AG08395 (cell line): ENCODE data around the gene ACHE.

Experiments used
- DNase-seq: peaks from one replicate; pipeline ENCODE4 v3.0.0; 2012; ENCODE audit warnings: mixed read lengths, low spot score

ACHE gene

DNA sequence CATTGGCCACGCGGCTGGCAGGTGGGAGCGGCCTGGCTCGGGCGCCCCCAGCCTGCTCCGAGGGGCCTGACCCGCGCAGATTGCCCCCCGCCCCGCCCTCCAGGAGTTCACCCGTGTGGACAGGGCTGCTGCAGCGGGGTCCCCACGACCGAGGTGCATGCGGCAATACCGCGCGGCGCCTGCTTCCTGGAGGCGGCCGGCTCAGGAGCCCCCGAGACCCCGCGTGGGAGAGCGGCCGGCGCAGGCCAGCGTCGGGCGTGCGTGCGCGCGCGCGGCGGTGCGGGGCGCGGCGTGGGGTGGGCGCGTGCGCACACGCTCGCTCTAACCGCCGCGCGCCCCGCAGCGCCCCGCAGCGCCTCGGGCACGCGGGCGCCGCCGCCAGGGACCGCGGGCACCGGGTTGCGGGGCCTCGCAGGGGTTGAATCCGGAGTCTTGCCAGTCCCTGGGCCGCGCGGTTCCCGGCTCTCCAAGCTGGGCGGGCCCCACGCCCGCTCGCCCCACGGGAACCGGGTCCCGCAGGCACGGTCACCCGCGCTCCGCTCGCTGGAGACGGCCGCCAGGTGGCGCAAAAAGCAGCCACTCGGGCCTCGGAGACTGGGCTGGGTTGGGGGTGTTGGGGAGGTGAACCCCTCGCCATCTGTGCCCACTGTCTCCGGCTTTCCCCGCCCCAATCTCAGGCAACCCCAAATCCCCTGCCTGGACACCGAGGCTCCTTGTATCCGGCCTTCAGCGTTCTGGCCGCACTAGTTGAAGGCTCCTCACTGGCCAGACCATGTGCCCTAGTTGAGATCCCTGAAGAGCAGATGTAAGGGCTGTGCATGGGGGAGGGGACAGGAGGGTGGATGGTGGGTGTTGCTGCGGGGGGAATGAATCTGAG lies 1.3 kb upstream of the ACHE start:
- DNase-seq = peak; percentile 48

DNA sequence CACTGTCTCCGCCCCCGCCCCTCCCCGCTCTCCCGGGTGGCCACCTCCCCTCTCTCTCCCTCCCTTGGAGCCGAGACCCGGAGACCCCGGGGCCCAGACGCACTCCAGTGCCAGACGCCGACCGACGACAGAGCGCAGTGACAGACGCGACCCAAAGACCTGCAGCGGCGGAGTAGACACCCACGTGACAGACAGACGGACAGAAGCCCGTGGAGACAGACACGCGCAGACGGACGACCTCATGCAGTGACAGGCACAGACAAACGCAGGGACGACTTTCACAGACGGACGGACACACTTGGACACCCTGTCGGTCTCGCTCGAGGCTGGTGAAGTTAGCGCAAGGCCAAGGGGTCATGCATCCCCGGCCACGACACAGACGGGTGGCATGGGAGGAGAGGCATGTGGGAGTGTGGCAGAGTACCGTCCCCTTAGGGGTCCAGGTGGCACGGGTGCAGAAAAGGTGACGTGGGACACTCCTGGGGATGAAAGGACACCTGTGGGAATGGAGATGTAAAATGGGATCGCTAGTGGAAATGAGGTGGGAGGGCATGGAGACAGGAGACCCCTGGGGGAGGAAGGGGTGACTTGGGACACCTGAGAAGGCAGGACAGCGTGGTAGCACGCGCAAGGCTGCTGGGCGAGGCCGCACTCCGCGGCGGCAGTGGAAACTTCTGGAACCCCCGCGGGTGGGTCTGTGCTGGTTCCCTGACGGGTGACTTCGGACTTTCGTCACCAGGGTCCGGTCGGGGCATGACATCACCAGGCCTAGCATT lies 456 bp upstream of the ACHE start:
- no peak for DNase-seq

DNA sequence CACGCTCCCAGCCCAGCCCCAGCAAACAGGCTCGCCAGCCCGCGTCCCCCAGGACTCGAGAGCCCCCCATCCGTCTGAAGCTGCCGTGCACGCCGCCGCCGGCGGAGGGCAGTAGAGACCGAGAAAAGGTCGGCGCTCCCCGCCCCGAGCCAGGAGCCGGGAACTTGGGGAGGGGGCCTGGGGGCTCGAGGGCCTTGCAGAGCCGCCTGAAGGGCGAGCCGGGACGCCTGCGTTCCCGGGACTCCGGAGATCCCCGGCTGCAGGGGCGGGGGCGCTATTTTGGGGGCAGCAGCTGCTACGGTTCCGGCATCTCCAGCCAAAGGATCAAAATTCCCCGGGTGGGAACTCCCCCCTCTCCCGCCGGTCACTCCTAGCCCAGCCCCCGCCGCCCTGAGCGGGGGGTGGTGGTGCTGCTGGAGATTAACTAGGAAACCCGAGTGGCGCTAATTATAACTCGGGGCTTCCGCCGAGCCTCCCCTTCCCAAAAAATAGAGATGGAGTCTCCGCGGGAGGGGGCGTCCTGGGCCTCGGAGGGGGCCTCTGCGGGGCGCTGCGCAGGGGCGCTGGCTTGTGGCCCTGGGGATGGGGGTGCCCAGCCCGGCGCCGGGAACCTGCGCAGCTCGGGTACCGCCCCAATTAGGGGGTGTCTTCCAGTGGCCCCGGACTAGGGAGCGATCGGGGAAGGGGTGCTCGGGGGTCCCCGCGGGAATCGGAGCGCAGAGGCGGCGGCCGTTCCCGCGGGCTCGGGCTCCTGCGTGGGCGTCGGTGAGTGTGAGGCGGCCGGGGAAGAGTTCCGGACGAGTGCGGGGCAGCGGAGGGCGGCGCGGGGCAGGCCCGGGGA lies 608 bp downstream of the ACHE start:
- peak; percentile 23 for DNase-seq

DNA sequence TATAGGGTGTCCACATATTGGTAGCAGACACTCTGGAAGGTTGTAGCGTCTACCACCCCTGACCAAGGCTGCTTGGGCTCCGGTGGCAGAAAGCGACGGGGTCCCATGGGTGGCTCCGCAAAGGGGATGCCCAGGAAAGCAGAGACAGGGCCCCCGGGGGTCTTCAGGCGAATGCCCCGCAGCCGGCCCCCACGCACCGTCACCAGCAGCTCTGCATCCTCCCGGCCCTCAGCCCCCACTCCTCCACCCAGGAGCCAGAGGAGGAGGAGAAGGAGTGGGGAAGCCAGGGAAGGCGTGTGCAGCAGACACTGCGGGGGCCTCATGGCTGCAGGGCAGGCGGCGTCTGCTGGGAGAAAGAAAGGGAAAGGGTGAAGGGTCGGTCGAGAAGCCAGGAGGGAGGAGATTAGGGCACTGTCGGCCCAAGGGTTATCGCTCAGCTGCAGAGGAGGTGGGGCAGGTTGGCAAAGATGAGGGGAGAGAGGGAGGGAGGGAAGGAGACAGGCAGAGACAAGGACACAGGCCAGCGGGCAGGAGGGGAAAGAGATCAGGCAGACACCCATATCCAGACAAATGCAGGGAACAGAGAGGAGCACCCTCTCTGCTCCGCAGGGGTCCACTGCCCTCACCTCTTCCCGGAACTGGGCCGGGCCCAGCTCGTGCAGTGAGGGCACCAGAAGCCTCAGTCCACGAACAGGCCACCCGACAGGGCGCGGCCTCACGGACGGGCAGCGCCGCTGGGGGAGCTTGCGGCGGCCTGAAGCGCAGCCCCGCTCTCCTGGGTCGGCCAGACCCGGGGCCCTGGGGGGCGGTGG lies 1.6 kb downstream of the ACHE start:
- DNase-seq = no peak

DNA sequence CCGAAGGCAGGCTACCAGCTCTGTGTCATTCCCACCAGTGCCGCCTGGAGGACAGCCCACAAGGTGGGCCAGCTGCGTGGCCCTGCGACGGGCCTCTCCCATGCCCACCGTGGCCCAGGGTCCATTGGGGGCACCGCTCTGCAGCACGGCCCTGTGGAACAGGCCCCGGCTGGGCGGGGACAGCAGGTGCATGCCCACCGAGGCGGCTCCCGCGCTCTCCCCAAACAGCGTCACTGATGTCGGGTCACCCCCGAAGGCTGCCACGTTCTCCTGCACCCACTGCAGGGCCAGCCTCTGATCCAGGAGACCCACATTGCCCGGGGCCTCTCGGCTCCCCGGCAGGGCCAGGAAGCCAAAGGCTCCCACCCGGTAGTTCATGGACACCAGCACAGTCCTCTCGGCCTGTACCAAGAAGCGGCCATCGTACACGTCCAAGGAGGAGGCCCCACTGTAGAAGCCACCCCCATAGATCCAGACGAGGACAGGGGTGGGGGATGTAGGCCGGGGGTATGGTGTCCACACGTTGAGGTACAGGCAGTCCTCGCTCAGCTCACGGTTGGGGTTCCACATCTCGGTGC lies 2.3 kb downstream of the ACHE start:
- no peak for DNase-seq

DNA sequence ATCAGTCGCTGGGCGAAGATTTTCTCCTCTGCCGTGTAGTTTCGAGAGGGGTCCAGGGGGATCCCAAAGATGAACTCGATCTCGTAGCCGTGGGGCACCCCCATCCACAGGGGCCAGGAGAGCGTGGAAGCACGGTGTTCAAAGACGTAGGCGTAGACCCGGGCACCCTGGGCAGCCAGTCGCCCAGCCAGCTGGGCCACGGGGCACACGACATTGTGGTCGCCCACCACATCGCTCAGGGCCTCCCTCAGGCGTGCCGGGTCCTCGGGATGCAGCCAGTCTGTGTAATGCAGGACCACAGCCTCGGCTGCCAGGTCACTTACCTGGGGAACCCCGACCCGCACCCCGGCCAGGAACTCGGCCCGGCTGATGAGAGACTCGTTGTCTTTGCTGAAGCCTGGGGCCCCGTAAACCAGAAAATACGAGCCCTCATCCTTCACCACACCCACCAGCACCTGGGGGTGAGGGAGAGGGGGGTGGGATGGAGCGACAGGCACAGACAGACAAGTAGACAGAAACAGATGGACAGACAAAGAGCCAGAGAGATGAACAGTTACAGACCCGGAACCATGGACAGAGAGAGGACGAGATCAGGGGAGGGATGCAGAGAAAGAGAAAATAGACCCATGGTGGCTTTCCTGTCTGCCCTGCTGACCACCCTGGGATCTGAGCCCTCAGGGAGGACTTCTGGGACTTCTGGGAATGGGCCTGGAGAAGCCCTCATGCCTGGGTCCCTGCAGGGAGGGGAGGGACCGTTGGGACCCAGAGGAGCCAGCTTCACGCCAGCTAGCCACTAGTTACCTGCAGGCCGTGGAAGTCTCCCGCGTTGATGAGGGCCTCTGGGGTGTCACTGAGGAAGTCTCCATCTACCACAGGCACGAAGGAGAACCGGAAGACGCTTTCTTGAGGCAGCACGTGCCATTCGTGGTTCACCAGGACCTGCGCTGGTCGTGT lies 3.0 kb downstream of the ACHE start:
- DNase-seq = no peak

DNA sequence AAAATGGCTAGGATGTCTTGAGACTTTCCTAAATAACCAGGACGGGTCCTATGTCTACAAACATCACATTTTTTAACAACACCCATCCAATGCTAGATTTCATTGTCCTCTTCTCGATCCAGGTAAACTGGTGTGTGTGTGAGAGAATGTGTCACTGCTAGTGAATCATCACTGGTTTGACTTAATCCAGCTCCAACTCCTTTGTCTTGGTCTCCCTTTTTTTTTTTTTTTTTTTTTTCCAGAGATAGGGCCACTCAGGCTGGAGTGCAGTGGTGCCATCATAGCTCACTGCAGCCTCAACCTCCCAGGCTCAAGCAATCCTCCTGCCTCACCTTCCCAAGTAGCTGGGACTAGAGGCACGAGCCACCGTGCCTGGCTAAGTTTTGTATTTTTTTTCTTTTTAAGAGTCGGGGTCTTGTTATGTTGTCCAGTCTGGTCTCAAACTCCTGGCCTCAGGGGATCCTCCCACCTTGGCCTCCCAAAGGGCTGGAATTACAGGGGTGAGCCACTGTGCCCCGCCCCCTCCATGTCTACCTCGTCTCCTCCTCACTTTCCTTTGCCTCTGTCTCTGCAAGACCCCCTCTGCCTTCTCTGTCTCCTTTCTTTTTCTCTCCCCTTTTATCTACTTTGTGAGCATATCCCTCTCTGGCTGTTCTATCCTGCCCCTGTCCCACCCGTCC lies 4.0 kb downstream of the ACHE start:
- no peak for DNase-seq

DNA sequence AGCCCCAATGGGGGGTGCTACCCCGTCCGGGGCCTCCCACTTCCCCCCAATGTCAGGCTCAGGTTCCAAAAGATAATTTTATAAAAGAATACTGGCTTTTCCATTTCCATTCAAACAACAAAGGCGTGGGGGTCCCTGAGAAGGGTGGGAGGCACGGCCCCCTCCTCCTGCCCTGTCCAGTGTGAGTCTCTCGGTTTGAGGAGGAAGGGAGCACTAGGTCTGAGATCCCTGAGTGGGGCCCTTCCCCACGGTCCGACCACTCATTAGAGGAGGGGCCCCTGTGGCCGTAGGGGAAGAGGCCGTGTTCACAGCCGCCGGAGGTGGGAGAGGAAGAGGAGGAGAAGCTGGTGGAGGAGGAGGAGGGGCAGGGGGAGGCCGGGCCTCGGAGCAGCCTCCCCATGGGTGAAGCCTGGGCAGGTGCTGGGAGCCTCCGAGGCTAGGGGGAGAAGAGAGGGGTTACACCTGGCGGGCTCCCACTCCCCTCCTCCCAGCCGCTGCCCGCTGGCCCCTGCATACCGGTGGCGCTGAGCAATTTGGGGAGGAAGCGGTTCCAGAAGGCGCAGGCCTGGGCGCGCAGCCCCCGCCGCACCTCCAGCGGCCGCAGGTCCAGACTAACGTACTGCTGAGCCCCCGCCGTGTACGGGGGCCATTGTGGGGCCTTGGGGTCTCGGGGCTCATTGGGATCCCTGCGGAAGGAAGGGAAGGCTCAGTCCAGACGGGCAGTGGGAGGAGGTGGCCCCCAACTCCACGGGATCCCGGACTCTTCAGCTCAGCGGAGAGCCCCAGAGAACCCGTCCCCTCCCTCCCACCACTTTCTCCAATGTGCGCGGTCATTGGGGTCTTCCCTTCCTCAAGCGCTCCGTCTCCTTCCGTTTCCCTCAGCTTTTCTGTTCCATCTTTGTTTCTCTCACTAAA lies 4.8 kb downstream of the ACHE start:
- DNase-seq = no peak

DNA sequence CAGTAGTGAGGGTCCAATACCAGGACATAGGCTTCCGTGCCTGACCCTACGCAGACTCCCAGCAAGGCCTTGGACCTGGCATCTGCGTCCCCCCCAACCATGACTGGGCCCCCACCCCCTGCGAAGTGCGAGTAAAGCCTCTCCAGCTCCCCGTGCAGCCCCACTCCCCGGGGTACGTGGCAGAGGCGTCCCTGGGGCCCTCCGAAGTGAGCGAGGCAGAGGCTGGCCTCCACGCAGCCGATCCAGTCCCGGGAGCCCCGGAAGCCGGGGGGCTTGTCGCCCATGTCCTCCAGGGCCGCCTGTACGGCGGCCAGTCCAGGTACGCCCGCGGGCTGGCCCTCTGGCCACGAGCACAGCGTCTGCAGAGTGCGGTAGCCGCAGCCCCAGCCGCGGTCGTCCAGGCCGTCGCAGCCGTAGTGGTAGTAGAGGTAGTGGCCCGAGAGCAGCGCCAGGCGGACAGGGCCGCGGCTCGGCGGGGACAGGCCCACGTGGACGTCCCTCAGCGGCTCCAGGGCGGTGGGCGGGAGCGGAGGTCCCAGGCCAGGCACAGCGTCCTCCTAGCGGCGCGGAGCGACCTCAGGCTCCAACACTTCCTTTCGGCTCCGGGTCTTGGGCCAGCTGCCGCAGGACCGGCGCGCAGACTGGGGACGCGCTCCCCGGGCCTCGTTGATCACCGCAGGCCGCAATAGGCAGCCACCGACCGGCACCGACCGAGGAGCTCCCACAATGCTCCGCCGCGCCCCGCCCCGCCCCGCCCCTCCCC lies 6.5 kb downstream of the ACHE start, which contains the start of gene UFSP1:
UFSP1 (minus strand) TSS at position 728 of the 763 bp plus-strand sequence; CDS start at position 284, 444 bp downstream.
- DNase-seq = no peak

DNA sequence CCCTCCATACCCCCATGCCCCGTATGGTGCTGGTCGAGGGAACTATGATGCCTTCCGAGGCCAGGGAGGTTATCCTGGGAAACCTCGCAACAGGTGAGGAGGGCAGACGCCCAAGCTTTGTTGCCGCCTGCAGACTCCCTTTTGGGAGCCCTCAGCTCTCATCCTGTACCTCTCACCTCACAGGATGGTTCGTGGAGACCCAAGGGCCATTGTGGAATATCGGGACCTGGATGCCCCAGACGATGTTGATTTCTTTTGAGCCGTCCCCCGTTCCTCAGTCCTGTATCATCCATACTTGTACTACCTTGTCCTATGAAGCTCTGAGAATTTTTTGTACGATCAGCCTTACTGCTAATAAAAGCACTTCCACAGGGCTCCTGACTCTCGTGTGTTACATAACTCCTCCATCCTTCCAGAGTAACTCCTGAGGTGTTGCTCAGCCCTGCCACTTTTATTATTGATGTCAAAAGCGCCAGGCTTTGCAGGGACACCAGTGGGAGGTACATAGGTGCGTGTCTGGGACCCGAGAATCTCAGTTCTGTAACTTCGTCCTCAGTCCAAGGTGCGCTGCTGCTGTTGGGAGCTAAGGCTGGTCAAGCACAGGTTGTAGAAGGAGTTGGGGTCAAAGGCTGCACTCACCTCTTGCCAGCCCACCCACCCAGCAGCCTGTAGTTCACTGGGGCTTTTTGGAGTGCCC lies 7.2 kb downstream of the ACHE start:
- DNase-seq = no peak

DNA sequence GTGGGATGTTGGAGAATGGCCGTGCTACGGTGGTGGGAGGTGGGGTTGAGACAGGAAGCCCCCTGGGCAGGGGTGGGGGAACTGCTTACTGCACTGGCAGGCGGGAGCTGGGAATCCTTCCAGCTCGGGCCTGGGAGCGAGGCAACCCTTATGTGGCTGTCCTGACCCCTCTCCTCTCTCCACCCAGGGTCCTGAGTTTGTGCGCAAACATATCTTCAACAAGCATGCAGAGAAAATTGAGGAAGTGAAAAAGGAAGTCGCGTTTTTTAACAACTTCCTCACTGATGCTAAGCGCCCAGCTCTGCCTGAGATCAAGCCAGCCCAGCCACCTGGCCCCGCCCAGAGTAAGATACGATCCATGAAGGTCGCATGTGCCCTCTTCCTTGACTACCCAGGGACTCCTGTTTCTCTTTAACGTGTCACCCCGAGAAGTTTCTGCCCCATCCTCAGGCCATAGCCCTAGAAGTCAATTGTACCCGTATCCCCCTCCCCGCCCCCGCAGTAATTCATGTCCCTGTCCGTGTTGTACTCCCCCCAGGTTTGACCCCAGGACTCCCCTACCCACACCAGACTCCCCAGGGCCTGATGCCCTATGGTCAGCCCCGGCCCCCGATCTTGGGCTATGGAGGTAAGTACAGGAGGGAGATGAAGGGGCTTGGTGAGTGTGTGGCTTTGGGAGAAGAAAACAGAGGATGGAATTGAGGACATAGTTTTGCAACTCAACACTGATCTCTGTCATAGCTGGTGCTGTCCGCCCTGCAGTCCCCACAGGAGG lies 8.0 kb downstream of the ACHE start:
- no peak for DNase-seq

DNA sequence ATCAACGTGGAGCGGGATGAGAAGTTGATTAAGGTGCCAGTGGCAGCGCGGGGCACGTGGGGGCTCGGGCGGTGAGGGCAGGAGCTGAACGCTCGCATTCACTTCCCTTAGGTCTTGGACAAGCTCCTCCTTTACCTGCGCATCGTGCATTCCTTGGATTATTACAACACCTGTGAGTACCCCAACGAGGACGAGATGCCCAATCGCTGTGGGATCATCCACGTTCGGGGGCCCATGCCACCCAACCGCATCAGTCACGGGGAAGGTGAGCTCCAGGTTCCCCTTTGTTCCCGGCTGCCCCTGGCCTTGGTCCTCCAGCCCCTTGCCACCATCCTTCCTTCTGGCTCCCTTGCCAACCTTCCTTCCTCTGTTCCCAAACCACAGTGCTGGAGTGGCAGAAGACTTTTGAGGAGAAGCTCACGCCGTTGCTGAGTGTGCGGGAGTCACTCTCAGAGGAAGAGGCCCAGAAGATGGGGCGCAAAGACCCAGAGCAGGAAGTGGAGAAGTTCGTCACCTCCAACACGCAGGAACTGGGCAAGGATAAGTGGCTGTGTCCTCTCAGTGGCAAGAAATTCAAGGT lies 8.7 kb downstream of the ACHE start:
- no peak for DNase-seq

DNA sequence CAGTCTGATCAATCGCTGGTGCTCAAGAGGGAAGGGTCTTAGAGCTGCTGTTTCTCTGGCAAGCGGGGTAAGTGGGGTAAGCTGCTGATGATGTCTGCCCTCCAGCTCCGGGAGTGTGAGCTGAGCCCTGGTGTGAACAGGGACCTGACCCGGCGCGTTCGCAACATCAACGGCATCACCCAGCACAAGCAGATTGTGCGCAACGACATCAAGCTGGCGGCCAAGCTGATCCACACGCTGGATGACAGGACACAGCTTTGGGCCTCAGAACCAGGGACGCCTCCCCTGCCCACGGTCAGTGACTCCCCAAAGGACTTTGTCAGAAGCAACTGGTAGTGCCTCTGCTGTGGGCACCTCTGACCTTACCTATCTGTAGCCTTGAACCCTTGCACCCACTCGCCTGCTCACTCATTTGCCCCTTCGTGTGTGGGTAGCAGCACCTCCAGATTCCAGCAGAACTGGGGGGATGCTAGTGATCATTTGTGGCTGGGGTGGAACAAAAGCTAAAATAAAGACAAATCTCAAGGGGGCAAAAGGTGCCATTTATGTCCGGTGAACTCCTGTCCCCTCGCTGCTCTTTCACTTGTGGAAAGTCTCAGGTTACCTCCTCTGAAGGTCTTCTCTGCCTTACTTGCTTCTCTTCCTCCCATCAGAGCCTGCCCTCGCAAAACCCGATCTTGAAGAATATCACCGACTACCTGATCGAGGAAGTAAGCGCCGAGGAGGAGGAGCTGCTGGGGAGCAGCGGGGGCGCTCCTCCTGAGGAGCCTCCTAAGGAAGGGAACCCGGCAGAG lies 9.3 kb downstream of the ACHE start:
- no peak for DNase-seq

DNA sequence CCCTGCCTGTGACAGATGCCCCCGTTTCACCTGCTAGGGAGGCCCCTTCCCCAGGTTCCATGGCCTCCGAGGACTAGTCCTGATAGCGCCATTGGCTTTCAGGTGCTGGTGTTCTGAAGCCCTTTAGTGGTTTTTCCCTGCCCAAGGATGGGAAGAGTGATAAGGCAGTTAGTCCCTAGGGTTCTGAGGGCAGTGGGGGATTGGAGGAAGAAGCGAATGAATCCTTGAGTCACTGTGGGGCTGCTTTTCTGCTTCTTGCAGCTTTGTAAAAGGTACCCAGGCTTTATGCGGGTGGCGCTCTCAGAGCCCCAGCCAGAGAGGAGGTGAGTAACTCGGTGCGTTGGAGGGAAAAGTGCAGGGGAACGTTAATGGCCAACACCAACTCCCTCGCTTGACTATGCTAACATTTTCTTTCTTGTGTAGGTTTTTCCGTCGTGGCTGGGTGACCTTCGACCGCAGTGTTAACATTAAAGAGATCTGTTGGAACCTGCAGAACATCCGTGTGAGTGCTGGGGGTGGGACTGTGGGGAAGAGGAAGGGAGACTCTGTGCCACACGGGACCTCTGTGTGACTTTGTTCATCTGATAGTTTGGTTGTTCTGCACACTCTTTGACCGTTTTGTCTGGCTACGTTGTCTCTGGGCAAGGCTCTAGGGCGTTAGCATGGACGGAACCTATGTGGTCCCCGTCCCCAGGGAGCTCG lies 10.1 kb downstream of the ACHE start:
- DNase-seq = no peak
